IPS-NIHi11 (cell line): ENCODE data around the gene SUV39H2.
"Not testable (repeated sequence)": the region's sequence is repeated elsewhere in the genome, so short reads cannot be mapped to it uniquely, and the experiment has no call there.

ENCODE experiments used
- DNase-seq: peaks from one replicate; pipeline ENCODE4 v3.0.0; 2012; ENCODE audit warnings: mixed read lengths, low spot score

SUV39H2 gene

GRCh38 chr10:14938971-14939370, 60.3 kb downstream of the SUV39H2 start:
- not testable (repeated sequence) for DNase-seq

- DNase-seq = not testable (repeated sequence)
Measured at GRCh38 chr10:14942147-14942949, 63.7 kb downstream of the SUV39H2 start.

- DNase-seq = not testable (repeated sequence)
Measured at GRCh38 chr10:14942950-14943338, 64.3 kb downstream of the SUV39H2 start.

- DNase-seq = no peak
Measured at GRCh38 chr10:14945108-14945507, 66.4 kb downstream of the SUV39H2 start.

DNA sequence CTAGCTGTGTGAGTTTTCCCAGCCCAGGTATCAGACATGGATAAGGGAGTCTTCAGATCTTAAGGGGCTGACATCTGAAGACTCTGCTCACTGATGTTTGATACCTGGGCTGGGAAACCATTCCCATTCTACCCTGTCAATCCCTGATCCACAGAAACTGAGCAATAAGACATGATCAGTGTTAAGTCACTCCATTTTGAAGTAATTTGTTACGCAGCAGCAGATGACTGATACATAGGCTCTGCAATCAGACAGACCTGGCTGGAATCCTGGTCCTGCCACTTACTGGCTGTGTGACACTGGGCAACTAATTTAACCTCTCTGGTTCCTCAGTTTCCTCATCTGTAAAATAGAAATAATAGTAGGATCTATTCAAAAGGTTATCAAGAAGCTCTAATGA, 68.6 kb downstream of the SUV39H2 start:
- no peak for DNase-seq

GRCh38 chr10:14949291-14949690, 70.6 kb downstream of the SUV39H2 start:
- no peak for DNase-seq

DNA sequence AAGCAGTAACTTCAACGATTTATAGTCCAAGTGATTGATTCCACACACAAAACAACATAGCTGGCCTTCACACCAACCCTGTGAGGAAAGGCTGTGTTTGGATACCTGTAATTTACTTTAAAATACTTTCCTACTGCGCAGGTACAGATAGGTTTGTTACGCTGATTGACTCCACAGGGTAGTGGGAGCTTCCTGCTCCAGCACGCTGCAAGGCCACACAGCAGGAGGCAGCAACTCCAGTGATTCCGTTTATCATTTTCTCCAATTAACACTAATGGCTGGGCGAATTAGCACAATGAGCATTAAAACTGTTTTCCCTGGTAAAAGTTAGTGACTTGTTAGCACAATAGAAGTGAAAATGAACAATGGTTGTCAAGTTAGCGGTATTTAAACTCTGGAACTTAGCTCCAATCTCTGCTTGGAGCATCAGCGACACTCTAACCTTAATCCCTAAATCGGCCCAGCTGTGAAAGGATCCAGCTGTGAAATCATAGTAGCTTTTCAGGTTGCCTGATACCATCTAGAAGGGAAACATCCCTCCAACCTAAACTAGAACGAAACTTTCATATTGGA, 74.3 kb downstream of the SUV39H2 start:
- peak; percentile 26 for DNase-seq

DNA sequence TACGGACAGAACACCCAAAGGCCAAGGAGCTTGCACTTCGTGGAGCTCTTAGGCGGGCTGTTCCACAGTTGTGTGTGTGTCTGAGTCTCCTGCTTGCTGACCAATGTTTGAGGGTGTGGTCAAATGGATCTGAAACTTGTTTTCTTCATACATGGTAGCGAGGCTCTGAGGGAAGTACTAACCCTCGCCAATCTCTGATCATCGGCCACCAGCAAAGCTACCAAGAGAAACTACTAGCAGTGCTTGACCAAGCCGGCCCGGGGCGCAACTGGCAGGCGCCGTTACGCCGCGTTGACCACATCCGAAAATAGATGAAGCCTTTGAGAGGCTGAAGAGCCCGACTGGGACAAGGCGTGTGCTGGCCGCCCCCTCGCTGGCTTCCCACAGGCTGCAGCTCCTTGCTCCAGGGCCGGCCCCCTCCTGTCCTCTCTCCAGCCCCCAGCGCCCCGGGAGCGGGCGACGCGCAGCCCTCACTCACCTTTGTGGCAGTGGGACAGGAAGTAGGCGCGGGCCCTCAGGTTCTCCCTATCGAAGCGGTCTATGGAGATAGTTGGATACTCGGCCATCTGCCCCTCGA, 74.8 kb downstream of the SUV39H2 start:
- peak; percentile 56 for DNase-seq
